ENCODE data around the gene ZCCHC7.
"Not testable (repeated sequence)": the region's sequence is repeated elsewhere in the genome, so short reads cannot be mapped to it uniquely, and the experiment has no call there.

Gene ZCCHC7

DNA sequence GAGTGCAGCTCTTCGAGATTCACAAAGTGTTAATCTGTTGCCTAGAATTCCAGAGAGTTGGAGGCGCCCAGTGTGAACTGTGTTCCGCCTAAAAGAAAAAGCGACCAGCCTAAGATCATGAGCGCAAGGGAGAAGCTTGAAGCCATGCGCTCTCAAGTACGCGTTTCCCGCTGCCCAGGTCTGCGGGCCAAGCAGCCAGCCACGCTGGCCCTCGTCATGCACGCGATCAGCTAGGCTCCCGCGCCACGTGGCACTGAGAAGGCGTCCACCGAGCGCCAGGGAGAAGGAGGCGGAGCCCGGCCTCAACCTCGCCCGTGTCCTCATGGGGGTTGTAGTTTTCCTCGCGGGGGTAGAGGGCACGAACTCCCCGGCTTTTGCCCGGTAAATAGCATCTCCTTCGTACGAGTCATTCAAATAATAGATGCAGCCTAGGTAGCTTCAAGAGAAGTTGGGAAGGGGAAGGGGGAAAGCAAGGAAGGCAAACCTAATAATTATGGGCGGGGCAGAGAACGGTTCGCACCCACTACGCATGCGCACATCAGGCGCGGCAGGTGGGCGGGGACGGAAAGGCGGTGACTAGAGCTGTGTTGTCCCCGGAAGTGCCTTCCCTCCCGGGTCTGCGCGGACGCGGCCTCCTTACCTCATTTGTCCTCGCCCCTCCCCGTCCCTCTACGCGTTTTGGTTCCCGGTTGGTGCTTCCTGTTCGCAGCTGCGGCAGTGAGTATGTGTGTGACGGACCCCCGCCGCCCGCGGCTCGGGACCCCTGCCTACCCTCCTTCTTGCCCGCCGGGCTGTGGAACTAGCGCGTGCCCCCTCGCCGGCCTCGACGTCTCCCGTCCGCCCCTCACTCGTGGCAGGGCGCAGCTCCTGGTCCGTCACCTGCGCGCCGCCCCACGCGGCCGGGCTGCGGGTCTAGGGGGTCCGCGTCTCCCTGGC lies at the start of gene ZCCHC7:
Gene ZCCHC7, plus strand, starts transcription at position 668 of the 936 bp plus-strand sequence.
- peak; percentile 95 for DNase-seq

- DNase-seq: not testable (repeated sequence)
Measured at GRCh38 chr9:37074790-37075189, 45.6 kb upstream of the ZCCHC7 start.

GRCh38 chr9:37079370-37080164 lies 40.8 kb upstream of the ZCCHC7 start:
- DNase-seq: peak; percentile 93

DNA sequence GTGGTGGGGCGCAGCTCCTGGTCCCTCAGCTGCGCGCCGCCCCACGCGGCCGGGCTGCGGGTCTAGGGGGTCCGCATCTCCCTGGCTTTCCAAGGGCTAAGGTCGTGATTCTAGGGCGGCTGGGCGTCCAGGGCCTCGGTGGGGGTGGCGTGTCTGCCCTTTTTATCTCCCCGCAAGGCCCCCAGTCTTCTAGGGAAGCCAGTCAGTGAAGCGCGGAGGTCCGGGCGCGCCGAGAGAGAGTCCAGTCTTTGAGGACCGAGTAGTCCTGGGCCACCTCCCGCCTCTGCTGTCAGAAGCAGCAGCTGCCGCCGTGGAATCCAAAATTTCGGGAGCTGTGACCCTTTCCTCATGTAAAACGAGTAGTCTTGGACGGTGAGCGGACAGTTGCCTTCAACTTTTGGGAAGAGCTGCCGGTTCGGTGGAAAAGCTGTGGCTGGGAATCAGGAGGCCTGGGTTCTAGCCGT lies 40.2 kb upstream of the ZCCHC7 start:
- DNase-seq: peak; percentile 30

GRCh38 chr9:37081507-37081906 lies 38.9 kb upstream of the ZCCHC7 start:
- not testable (repeated sequence) for DNase-seq

- DNase-seq: no peak
Measured at GRCh38 chr9:37082214-37082765, 38.1 kb upstream of the ZCCHC7 start.

- no peak for DNase-seq
Measured at GRCh38 chr9:37083654-37084053, 36.7 kb upstream of the ZCCHC7 start.

DNA sequence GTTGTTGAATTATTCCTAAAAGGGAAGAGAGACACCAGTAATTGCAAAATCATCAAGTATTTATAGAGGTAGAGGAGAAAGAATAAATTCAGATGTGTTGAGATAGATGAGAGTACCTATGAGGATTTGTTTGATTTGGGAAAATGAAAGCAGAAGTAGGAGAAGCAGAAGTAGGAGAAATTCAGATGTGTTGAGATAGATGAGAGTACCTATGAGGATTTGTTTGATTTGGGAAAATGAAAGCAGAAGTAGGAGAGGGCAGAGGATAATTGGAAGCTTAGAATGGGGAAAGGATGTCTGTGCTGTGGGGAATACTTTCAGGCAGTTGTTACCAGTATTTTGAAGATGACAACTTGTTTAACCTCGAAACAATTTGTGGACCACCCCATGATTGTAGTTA lies 35.1 kb upstream of the ZCCHC7 start:
- no peak for DNase-seq

DNA sequence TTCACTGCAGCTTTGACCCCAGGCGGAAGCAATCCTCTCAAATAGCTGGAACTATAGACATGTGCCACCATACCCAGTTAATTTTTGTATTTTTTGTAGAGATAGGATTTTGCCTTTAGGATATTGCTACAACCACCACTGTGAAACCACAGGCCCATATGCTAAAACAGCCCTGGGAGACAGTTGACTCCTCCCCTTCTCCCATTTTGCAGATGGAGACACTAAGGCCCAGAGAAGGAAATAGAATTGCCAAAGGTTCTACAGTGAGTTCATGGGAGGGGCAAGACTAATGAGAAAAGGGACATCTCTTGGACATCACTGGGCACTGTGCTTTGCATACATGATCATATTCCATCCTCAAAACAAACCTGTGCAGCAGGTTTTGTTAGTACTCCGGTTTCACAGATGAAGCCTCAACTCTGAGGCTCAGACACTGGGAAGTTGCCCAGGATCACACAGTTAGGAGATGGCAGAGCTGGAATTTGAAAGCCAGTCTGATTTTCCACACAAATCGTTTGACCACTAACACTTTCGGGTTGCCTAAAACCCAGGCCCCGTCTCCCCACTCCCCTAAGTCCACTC lies 27.6 kb upstream of the ZCCHC7 start:
- DNase-seq: not testable (repeated sequence)

DNA sequence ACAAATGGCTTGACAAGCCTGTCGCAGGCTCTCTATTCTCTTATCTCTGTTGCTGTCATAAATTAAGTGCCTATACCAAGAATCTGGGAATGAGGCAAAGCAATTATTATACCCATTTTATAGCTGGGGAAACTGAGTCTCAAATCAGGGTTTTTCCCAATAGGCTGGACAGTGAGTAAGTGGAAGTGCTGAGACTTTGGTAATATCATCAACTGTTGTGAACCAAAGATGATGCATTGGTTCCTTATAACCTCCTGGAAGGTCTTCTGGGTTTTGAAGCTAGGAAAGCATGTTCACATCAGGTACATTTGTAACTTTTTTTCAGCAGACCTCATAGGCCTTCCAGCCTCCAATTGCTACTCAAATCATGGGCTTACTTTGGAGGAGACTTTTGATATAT lies 25.6 kb upstream of the ZCCHC7 start:
- DNase-seq: no peak

DNA sequence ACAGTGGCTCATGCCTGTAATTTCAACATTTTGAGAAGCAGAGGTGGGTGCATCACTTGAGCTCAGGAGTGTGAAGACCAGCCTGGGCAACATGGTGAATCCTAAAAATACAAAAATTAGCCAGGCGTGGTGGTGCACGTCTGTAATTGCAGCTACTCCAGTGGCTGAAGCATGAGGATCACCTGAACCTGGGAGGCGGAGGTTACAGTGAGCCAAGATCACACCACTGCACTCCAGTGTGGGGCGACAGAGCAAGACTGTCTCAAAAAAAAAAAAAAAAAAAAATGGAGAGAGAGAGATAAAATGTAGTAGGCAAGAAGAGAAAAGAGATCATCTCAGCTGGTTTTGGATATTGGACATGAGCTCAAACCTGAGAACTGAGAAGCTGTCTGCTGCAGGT lies 23.7 kb upstream of the ZCCHC7 start:
- no peak for DNase-seq

- DNase-seq: no peak
Measured at GRCh38 chr9:37097294-37097693, 23.1 kb upstream of the ZCCHC7 start.

- DNase-seq: no peak
Measured at GRCh38 chr9:37100327-37100726, 20.0 kb upstream of the ZCCHC7 start.

GRCh38 chr9:37100741-37101140 lies 19.6 kb upstream of the ZCCHC7 start:
- DNase-seq: no peak

DNA sequence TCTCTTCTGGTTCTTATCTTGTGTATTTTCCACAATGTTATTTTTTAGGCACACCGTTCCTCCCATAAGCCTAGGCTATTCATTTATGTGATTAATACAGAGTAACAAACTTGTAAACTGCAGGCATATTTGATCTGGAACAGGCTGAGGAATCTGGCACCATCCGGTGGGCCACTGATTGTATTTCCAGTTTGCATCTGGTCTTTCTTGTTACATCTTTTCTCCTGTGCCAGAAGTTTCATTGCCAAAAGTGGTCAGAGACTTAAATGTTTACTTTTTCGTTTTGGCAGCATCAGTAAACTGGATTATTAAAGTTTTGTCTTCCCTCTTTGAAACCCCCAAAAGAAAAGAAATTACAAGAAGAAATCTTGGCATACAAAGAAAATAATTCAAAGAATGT lies 17.9 kb upstream of the ZCCHC7 start:
- no peak for DNase-seq

GRCh38 chr9:37104183-37104889 lies 16.0 kb upstream of the ZCCHC7 start:
- DNase-seq: no peak

- DNase-seq: no peak
Measured at GRCh38 chr9:37105234-37105633, 15.1 kb upstream of the ZCCHC7 start.

DNA sequence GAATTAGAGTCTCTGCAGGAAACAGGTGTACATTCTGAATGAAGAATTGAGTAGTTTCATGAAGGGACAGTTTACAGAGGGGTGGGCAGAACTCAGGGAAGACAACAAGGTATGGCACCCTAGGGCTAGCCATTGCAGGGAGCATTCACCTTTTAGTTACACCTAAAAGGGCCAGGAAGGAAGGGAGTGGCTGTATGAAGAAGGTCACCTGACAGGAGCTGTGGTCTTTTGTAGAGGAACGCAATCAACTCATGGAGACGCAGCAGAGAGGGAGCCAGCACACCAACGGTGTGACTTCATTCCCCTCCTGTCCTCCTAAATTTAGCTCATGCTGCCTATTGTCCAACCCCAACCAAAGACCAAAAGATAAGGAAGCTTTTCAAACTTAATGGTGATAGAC lies 12.7 kb upstream of the ZCCHC7 start:
- no peak for DNase-seq

GRCh38 chr9:37114442-37114841 lies 5.9 kb upstream of the ZCCHC7 start:
- not testable (repeated sequence) for DNase-seq

DNA sequence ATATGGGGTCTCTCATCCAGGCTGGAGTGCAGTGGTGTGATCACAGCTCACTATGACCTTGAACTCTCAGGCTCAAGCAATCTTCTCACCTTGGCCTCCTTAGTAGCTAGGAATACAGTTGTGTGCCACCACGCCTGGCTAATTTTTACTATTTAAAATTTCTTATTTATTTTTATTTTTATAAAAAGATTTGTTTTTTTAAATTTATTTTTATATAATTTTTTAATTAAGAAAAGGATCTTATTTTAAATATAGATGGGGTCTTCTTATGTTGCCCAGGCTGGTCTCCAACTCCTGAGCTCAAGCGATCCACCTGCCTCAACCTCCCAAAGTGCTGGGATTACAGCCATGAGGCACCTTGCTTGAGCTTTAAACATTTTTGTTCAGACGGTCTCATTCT lies 2.4 kb upstream of the ZCCHC7 start:
- DNase-seq: no peak

GRCh38 chr9:37119360-37119759 lies 1.0 kb upstream of the ZCCHC7 start:
- no peak for DNase-seq

DNA sequence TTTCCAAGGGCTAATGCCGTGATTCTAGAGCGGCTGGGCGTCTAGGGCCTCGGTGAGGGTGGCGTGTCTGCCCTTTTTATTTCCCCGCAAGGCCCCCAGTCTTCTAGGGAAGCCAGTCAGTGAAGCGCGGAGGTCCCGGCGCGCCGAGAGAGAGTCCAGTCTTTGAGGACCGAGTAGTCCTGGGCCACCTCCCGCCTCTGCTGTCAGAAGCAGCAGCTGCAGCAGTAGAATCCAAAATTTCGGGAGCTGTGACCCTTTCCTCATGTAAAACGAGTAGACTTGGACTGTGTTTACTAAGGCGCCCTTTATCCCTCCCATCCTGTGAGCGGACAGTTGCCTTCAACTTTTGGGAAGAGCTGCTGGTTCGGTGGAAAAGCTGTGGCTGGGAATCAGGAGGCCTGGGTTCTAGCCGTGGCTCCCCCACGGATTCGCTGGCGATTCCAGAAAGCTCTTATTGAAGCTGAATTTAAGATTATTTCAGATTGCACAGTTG lies 515 bp downstream of the ZCCHC7 start:
- DNase-seq: not testable (repeated sequence)

All from stimulated activated naive CD4-positive, alpha-beta T cell treated with Interleukin-2 at 50 U/mL for 16 hours (primary cell).